GM12878 (cell line): ENCODE measurements around the gene MR1. TPM values are rescaled to one million over a fixed set of nuclear protein-coding genes. Genes with fewer than 3 reads are reported as not detected.
A peak's percentile ranks its signal among the peaks of the same experiment; 100 is the strongest.

Experiments used
- CBX3 ChIP-seq: fragments of 200-600 bp; sonication (generic); IDR thresholded peaks from 2 replicates; pipeline ENCODE4 v1.6.1; 2016; ENCODE audit warnings: low read depth, borderline replicate concordance
- CUX1 ChIP-seq: IDR thresholded peaks from 2 replicates; pipeline ENCODE4 v1.6.1; 2012; ENCODE audit warnings: improper control_type of control experiment, low read depth, low read length; ENCODE audit not compliant: insufficient replicate concordance
- ESRRA ChIP-seq: IDR thresholded peaks from 2 replicates; pipeline ENCODE4 v1.6.1; 2012; ENCODE audit warnings: mild to moderate bottlenecking, low read length, improper control_type of control experiment
- ETV6 ChIP-seq, 2 experiments: fragments of 450-650 bp in 1 of 2; IDR thresholded peaks in 1 of 2; conservative IDR thresholded peaks in 1 of 2; 2 replicates each; pipeline ENCODE4 v1.6.1; 2014; ENCODE audit warnings: antibody characterized with exemption in 1 of 2, borderline replicate concordance in 1 of 2, low read depth in 1 of 2, mild to moderate bottlenecking in 1 of 2, moderate library complexity in 1 of 2
- EZH2 ChIP-seq: IDR thresholded peaks from 2 replicates; pipeline ENCODE4 v1.6.1; 2012; ENCODE audit warnings: low read depth, mild to moderate bottlenecking, control low read depth, inconsistent platforms, low read length, borderline replicate concordance; ENCODE audit not compliant: control insufficient read depth
- FOS ChIP-seq: IDR thresholded peaks from 3 replicates; pipeline ENCODE4 v1.6.1; 2011; ENCODE audit warnings: borderline replicate concordance; ENCODE audit not compliant: insufficient read length; ENCODE audit errors: extremely low read depth
- HDAC2 ChIP-seq: fragments of 200-600 bp; sonication (generic); IDR thresholded peaks from 2 replicates; pipeline ENCODE4 v1.6.1; 2017
- HSF1 ChIP-seq: fragments of 150-350 bp; IDR thresholded peaks from 2 replicates; pipeline ENCODE4 v1.6.1; 2014; ENCODE audit warnings: mild to moderate bottlenecking, low read depth, low read length
- IKZF1 ChIP-seq: fragments of 450-650 bp; conservative IDR thresholded peaks from 2 replicates; pipeline ENCODE4 v1.6.1; 2017; ENCODE audit warnings: antibody characterized with exemption, mild to moderate bottlenecking
- MXI1 ChIP-seq: fragments of 150-350 bp; IDR thresholded peaks from 2 replicates; pipeline ENCODE4 v1.6.1; 2011; ENCODE audit warnings: low read depth, mild to moderate bottlenecking, inconsistent platforms, low read length, improper control_type of control experiment
- NBN ChIP-seq: fragments of 450-650 bp; IDR thresholded peaks from 2 replicates; pipeline ENCODE4 v1.6.1; 2016
- NFYB ChIP-seq: IDR thresholded peaks from 2 replicates; pipeline ENCODE4 v1.6.1; 2011; ENCODE audit warnings: low read depth, mild to moderate bottlenecking, low read length, improper control_type of control experiment, moderate library complexity; ENCODE audit not compliant: insufficient read depth
- PBX3 ChIP-seq: IDR thresholded peaks from 2 replicates; pipeline ENCODE4 v1.6.1; 2011; ENCODE audit warnings: mild to moderate bottlenecking, low read depth, low read length, moderate library complexity; ENCODE audit not compliant: insufficient replicate concordance
- PML ChIP-seq: IDR thresholded peaks from 2 replicates; pipeline ENCODE4 v1.6.1; 2012; ENCODE audit warnings: low read length, inconsistent platforms
- POLR2A ChIP-seq: IDR thresholded peaks from 2 replicates; pipeline ENCODE4 v1.6.1; 2011; ENCODE audit warnings: low read depth, mild to moderate bottlenecking, low read length
- POLR2AphosphoS2 ChIP-seq: IDR thresholded peaks from 2 replicates; pipeline ENCODE4 v1.6.1; 2011; ENCODE audit warnings: low read depth, mild to moderate bottlenecking, low read length, improper control_type of control experiment, moderate library complexity
- POLR2AphosphoS5 ChIP-seq: IDR thresholded peaks from 2 replicates; pipeline ENCODE4 v1.6.1; 2011; ENCODE audit warnings: mild to moderate bottlenecking, low read length, inconsistent platforms
- SIN3A ChIP-seq: IDR thresholded peaks from 2 replicates; pipeline ENCODE4 v1.6.1; 2012; ENCODE audit warnings: low read depth, low read length, improper control_type of control experiment
- SMAD1 ChIP-seq: fragments of 450-650 bp; IDR thresholded peaks from 2 replicates; pipeline ENCODE4 v1.6.1; 2018; ENCODE audit warnings: mild to moderate bottlenecking, low read depth; ENCODE audit not compliant: partially characterized antibody
- SMAD5 ChIP-seq: IDR thresholded peaks from 2 replicates; pipeline ENCODE4 v1.6.1; 2016; ENCODE audit warnings: antibody characterized with exemption, low read depth
- TBL1XR1 ChIP-seq: IDR thresholded peaks from 2 replicates; pipeline ENCODE4 v1.6.1; 2012; ENCODE audit warnings: low read depth, low read length, improper control_type of control experiment
- YBX1 ChIP-seq: fragments of 450-650 bp; IDR thresholded peaks from 2 replicates; pipeline ENCODE4 v1.6.1; 2016; ENCODE audit warnings: antibody characterized with exemption
- ZNF24 ChIP-seq: fragments of 450-650 bp; IDR thresholded peaks from 2 replicates; pipeline ENCODE4 v1.6.1; 2017; ENCODE audit warnings: antibody characterized with exemption, mild to moderate bottlenecking
- polyA plus RNA-seq, 11 experiments: library from polyadenylated mRNA; depleted of rRNA in 4 of 11; unstranded in 6 of 11; stranded (reverse) in 5 of 11; fragments of >200 nt; fragmentation: Nextera tagmentation in 4 of 11; fragmentation: Illumina TruSeq in 1 of 11; extraction: Ambion mirVana in 4 of 11; extraction: Trizol in 1 of 11; gene quantifications; 1 replicate in 1 of 11; 2 replicates in 10 of 11; pipeline versions ENCODE4 v1.2.1 to v1.2.3, GENCODE V29; 2011 to 2016; ENCODE audit warnings: inconsistent platforms in 2 of 11, missing spikeins in 2 of 11, low read depth in 1 of 11
- total RNA-seq, 4 experiments: library from RNA; depleted of rRNA in 3 of 4; stranded (reverse); fragments of >200 nt in 3 of 4; fragmentation: Illumina TruSeq in 1 of 4; extraction: Trizol in 1 of 4; gene quantifications; 2 replicates each; pipeline versions ENCODE4 v1.2.1 to v1.2.3, GENCODE V29; 2013 to 2021

MR1 gene
- total and polyA plus RNA-seq, 10 of the 15 experiments (the other 5 are each of a cell fraction or from before 2014, with no cell fraction given) = 24.7 to 65.9 (median 30.9) TPM

GRCh38 chr1:181033799-181034451, at the start of gene MR1 (continued):
- no peak for TF ChIP-seq CUX1
- TF ChIP-seq POLR2AphosphoS5 = peak; percentile 85
- no peak for TF ChIP-seq ETV6 (conservative IDR thresholded peaks at IDR 0.05 in 1 of 2, IDR thresholded peaks at IDR 0.05 in 1 of 2; ENCODE audit: borderline replicate concordance in 1 of 2, low read depth in 1 of 2)
- no peak for TF ChIP-seq SIN3A
- peak; percentile 71; the same call in 1 of the 2 replicates for TF ChIP-seq PML
- no peak for TF ChIP-seq HSF1
- TF ChIP-seq MXI1 = peak; percentile 47; the same call in 1 of the 2 replicates
- TF ChIP-seq POLR2A = peak; percentile 84
- no peak for TF ChIP-seq CBX3
- TF ChIP-seq HDAC2 = no peak
- no peak for TF ChIP-seq IKZF1
- TF ChIP-seq POLR2AphosphoS2 = 0 out of 2 replicates have a peak, but pooled peaks have one; percentile 46
- TF ChIP-seq ZNF24 = no peak
- TF ChIP-seq YBX1 = no peak
- no peak for TF ChIP-seq NBN
- peak; percentile 52; the same call in 1 of the 2 replicates for TF ChIP-seq SMAD5
- no peak for TF ChIP-seq TBL1XR1
- no peak for TF ChIP-seq PBX3
- no peak for TF ChIP-seq FOS
- TF ChIP-seq ESRRA = no peak
- no peak for TF ChIP-seq EZH2
- peak; percentile 68 for TF ChIP-seq SMAD1
- peak; percentile 90 for TF ChIP-seq NFYB
